ENCODE data around the gene KLHL4.

DNA sequence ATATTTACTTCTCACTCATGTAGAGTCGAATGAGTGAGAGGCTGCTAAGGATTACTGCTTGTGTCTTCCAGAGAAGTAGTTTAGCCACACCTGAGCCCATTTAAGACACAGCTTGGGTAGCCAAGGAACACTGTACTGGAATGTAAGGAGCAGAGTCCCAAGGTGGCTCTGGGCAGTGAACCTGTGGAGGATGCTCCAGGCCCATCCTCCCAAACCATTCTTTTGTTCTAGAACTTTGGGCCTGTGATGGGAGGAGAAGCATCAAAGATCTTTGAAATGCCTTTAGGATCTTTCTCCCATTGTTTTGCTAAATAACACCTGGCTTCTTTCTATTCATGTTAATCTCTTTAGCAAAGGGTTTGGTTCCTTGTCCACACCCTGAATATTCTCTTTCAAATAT is 162.2 kb downstream of the KLHL4 start:
- no peak for TF ChIP-seq EZH2 (IDR thresholded peaks at IDR 0.05; ENCODE audit: low read length)
- no peak for TF ChIP-seq CTCF (optimal IDR thresholded peaks at IDR 0.05 in 1 of 3, IDR thresholded peaks at IDR 0.05 in 1 of 3, conservative IDR thresholded peaks at IDR 0.05 in 1 of 3; ENCODE audit: extremely low read depth in 1 of 3, insufficient read depth in 2 of 3, low read length in 3 of 3)

All from keratinocyte (primary cell).